Pancreas (tissue), 10 donors: Measurements from ENCODE around the gene RCAN1. TPM values are rescaled to one million over a fixed set of nuclear protein-coding genes. Genes with fewer than 3 reads are reported as not detected.

Source experiments
- ATAC-seq, 4 donors: fragments of 200-7000 bp; cut with Tn5 transposase; one replicate each; pipeline versions ENCODE4 v1.8.0 to v1.9.1; 2020; ENCODE audit warnings: mild to moderate bottlenecking in 4 of 4, moderate library complexity in 4 of 4
- DNase-seq, 6 donors: peaks; one replicate each; pipeline ENCODE4 v3.0.0-alpha.2; 2020
- FAIRE-seq: peaks from 2 replicates; lab custom pipeline; 2012; peaks lifted over from hg19 to GRCh38; lab: Jason Lieb, UNC
- H3K27ac ChIP-seq, 4 donors: fragments of 200-600 bp; sonication (generic); 1 replicate in 3 of 4; 2 replicates in 1 of 4; pipeline versions ENCODE4 v1.5.0 to v1.8.0; 2020
- H3K27me3 ChIP-seq, 4 donors: fragments of 200-600 bp; one replicate each; pipeline ENCODE4 v1.8.0; 2021
- H3K36me3 ChIP-seq, 3 donors: fragments of 200-600 bp; sonication (generic) in 1 of 3; one replicate each; pipeline versions ENCODE4 v1.5.0 to v1.8.0; 2020 to 2021
- H3K4me1 ChIP-seq, 3 donors: fragments of 200-600 bp; one replicate each; pipeline ENCODE4 v1.8.0; 2021
- H3K4me3 ChIP-seq, 4 donors: fragments of 200-600 bp; sonication (generic) in 2 of 4; one replicate each; pipeline versions ENCODE4 v1.5.0 to v1.8.0; 2020 to 2021
- H3K9me3 ChIP-seq, 4 donors: fragments of 200-600 bp; one replicate each; pipeline ENCODE4 v1.8.0; 2021
- WGBS, 2 donors: extraction: QIAGEN DNeasy Blood & Tissue Kit; methylation state at CpG; one replicate each; pipeline ENCODE4 v1.1.7; 2013; 5-methylcytosine and 5-hydroxymethylcytosine counted together
- intact Hi-C, 3 donors: fragments of 100-400 bp; cut with DNase I; formaldehyde crosslinking; loops; one replicate each; pipeline versions ENCODE4 v1.11.1 to v1.14.2; 2022
- polyA plus RNA-seq, 2 donors: library from polyadenylated mRNA; stranded (reverse); fragments of 200-250 nt; gene quantifications; one replicate each; pipeline ENCODE4 v1.2.3, GENCODE V29; 2013
- total RNA-seq, 6 donors: library from RNA; stranded (reverse); fragmentation: NEBNext Ultra II Directional in 4 of 6; extraction: Animal tissue kit (Norgen Biotek cat#: 25700) in 4 of 6; gene quantifications; one replicate each; pipeline versions ENCODE4 v1.2.1 to v1.2.4, GENCODE V29; 2021 to 2023
- TF ChIP-seq, protein P1 (sequence below), 4 donors: fragments of 200-600 bp; sonication (generic) in 3 of 4; IDR thresholded peaks; one replicate each; pipeline versions ENCODE4 v1.5.0 to v1.8.0; 2021; ENCODE audit warnings: antibody characterized with exemption in 4 of 4
- donor health status: healthy with polysubstance abuse.
- donor health status: DM: no; HTN: no; CAD: no; lungs with moderate emphysema.
- donor health status: DM: no; HTN: no; CAD: no.
- donor health status: control.
- donor health status: control.
- donor health status: Bipolar disorder and iron deficiency.
- donor health status: DM: yes; HTN: yes; CAD: no.
- donor health status: DM: no; HTN: no; CAD: no.
- donor health status: DM: no; HTN: no; CAD: no.
- donor health status: DM: yes; HTN: yes; CAD: no.

Gene RCAN1
- total and polyA plus RNA-seq, 8 donors = 9.5 to 19.7 (median 14.7) TPM

DNA sequence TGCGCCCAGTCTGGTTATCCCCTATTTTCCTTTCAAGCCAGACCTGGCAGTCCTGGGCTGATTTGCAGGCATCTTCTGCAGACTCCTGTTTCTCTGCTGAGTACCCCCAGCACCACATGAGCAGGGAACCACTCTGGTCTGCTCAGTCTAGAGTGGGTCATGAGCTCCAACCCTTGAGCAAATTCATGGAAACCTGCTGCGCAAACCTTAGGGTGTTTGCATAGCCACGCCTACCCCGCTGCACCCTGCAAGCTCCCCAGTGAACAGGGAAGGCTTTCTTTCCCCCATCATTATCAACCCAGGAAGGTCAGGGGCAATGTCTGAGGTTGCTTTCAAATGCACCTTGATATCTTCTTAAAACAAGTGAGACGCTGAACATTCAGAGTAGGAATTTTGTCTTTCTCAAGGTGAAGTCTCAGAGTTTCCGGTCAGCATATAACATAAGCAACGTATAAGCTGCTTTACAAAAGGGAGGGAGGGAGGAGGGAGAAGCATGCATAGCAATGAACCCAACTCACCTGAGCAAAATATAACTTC is 91.8 kb downstream of the RCAN1 start:
- H3K4me1 ChIP-seq = peaks cover 24 to 51% (median 25%) of the 10 kb centered on the region in 3 donors
- TF ChIP-seq, protein P1, sequence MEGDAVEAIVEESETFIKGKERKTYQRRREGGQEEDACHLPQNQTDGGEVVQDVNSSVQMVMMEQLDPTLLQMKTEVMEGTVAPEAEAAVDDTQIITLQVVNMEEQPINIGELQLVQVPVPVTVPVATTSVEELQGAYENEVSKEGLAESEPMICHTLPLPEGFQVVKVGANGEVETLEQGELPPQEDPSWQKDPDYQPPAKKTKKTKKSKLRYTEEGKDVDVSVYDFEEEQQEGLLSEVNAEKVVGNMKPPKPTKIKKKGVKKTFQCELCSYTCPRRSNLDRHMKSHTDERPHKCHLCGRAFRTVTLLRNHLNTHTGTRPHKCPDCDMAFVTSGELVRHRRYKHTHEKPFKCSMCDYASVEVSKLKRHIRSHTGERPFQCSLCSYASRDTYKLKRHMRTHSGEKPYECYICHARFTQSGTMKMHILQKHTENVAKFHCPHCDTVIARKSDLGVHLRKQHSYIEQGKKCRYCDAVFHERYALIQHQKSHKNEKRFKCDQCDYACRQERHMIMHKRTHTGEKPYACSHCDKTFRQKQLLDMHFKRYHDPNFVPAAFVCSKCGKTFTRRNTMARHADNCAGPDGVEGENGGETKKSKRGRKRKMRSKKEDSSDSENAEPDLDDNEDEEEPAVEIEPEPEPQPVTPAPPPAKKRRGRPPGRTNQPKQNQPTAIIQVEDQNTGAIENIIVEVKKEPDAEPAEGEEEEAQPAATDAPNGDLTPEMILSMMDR (IDR thresholded peaks at IDR 0.05) = no peak
- no peak overlapping the region for H3K4me3 ChIP-seq
- FAIRE-seq = no peak
- H3K27me3 ChIP-seq = no peaks in the 10 kb centered on the region
- H3K9me3 ChIP-seq = no peaks in the 10 kb centered on the region
- no peak for DNase-seq
- intact Hi-C loops = no loop called here
- ATAC-seq = no peak
- peak overlapping the region in 3 of 4 donors; percentile 21 to 96 (median 21) for H3K27ac ChIP-seq
- 53 to 72% methylated on average over 7 of the region's 7 CpGs for WGBS, 2 donors
- H3K36me3 ChIP-seq = peaks cover 0 to 20% (median 0%) of the 10 kb centered on the region in 3 donors

DNA sequence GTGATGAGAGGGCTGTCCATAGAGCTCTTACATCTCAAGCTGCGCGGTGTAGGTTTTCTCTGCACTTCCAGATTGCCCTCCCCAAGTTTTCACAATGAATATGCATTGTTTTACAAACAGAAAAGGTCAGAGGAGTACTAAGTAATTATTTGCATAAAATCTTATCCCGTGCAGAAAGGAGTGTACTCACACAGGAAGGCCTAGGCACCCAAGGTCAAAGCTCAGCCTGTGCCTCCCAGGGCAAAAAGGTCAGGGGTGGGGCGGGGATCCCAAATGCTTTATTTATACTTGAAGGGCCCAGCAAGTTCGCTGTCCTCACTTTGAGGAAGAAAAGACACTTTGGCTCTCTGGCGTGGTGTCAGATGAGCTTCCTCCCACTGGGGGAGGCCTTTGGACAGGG is 92.6 kb downstream of the RCAN1 start:
- DNase-seq = no peak
- peaks cover 0 to 20% (median 0%) of the 10 kb centered on the region in 3 donors for H3K36me3 ChIP-seq
- no peak overlapping the region for H3K4me3 ChIP-seq
- no peaks in the 10 kb centered on the region for H3K27me3 ChIP-seq
- TF ChIP-seq, protein P1 (IDR thresholded peaks at IDR 0.05) = no peak
- intact Hi-C loops = no loop called here
- FAIRE-seq = no peak
- peak in 2 of 4 donors; percentile 2 to 14 for ATAC-seq
- H3K27ac ChIP-seq = peak overlapping the region in 2 of 4 donors; percentile 11 to 96
- H3K9me3 ChIP-seq = no peaks in the 10 kb centered on the region
- 43 to 44% methylated on average over 6 of the region's 6 CpGs for WGBS, 2 donors
- peaks cover 17 to 43% (median 21%) of the 10 kb centered on the region in 3 donors for H3K4me1 ChIP-seq

- FAIRE-seq (no peak), ATAC-seq (no peak)
Observed at GRCh38 chr21:34521561-34521960, 93.4 kb downstream of the RCAN1 start.

DNA sequence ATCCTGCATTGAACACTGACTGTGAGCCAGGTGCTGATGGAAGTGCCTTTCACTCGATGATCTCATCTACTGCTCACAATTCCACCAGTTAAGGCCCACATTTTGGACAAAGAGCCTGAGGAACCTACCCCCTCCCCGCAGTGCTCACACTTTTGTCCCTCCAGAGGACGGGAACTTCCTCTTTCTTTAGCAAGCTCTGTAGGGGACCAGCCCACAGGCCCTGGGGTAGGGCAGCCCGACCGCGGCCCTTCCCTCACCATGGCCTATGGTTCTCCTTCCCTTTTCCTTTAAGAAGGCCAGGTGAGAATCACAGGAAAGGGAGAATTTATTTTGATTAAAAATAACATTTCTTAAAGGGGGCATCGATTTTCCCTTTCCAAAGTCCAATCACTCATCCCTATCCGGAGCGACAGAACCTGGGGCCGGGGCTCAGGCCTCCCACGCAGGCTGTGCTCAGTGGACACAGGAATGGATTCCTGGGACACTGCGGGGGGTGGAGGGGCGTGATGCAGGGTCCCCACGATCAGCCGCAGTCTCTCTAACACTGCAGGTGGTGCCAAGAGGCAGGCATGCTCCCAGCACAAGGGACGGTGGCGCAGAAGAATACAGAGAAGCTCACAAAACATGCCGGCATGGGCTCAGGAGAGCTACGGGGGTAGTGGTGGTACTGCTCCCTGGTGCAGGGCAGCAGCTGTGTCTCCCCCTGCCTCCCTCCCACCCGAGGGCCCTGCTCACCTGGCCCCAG is 94.0 kb downstream of the RCAN1 start:
- TF ChIP-seq, protein P1 (IDR thresholded peaks at IDR 0.05) = no peak
- peaks cover 9 to 40% (median 21%) of the 10 kb centered on the region in 3 donors for H3K4me1 ChIP-seq
- peaks cover 0 to 20% (median 0%) of the 10 kb centered on the region in 3 donors for H3K36me3 ChIP-seq
- ATAC-seq (peak in 1 of 4 donors; percentile 30), FAIRE-seq (no peak), DNase-seq (no peak)
- H3K27ac ChIP-seq = no peak overlapping the region
- 89 to 96% methylated on average over 20 of the region's 20 CpGs for WGBS, 2 donors
- H3K4me3 ChIP-seq = no peak overlapping the region
- no peaks in the 10 kb centered on the region for H3K27me3 ChIP-seq
- no peaks in the 10 kb centered on the region for H3K9me3 ChIP-seq
- intact Hi-C loops = no loop called here

More at GRCh38 chr21:34521561-34521960, 93.4 kb downstream of the RCAN1 start:
- Histone ChIP-seq H3K4me3 (no peak overlapping the region), H3K4me1 (peaks cover 13 to 40% (median 21%) of the 10 kb centered on the region in 3 donors), H3K27me3 (no peaks in the 10 kb centered on the region), H3K27ac (no peak overlapping the region), H3K9me3 (no peaks in the 10 kb centered on the region), H3K36me3 (peaks cover 0 to 20% (median 0%) of the 10 kb centered on the region in 3 donors)
- intact Hi-C loops = no loop called here
- no peak for DNase-seq
- 88 to 91% methylated on average over 7 of the region's 7 CpGs for WGBS, 2 donors
- TF ChIP-seq, protein P1 (IDR thresholded peaks at IDR 0.05) = no peak
